Chondrocyte (in vitro differentiated cells): Measurements from ENCODE around the gene ACTR3C. TPM values are rescaled to one million over a fixed set of nuclear protein-coding genes. Genes with fewer than 3 reads are reported as not detected.
"Not testable (repeated sequence)": the region's sequence is repeated elsewhere in the genome, so short reads cannot be mapped to it uniquely, and the experiment has no call there.

Experiments
- DNase-seq: peaks from one replicate; pipeline ENCODE4 v3.0.0; 2021; ENCODE audit warnings: mixed read lengths, low spot score
- H3K27ac Mint-ChIP-seq: one replicate; pipeline ENCODE4 v1.8.0; 2021; ENCODE audit warnings: mild to moderate bottlenecking, moderate library complexity, mixed read lengths; ENCODE audit not compliant: unreplicated experiment
- H3K27me3 Mint-ChIP-seq: 2 replicates; pipeline ENCODE4 v1.8.0; 2021; ENCODE audit warnings: low read depth, mixed read lengths
- H3K36me3 Mint-ChIP-seq: 2 replicates; pipeline ENCODE4 v1.8.0; 2021; ENCODE audit warnings: low read depth, mixed read lengths
- H3K4me1 Mint-ChIP-seq: 2 replicates; pipeline ENCODE4 v1.8.0; 2021; ENCODE audit warnings: low read depth, mild to moderate bottlenecking, mixed read lengths
- H3K4me3 Mint-ChIP-seq: one replicate; pipeline ENCODE4 v1.8.0; 2021; ENCODE audit warnings: mild to moderate bottlenecking, moderate library complexity, mixed read lengths; ENCODE audit not compliant: unreplicated experiment
- H3K9me3 Mint-ChIP-seq: 2 replicates; pipeline ENCODE4 v1.8.0; 2021; ENCODE audit warnings: low read depth, mixed read lengths
- total RNA-seq: library from RNA; stranded (reverse); gene quantifications from 3 replicates; pipeline ENCODE4 v1.2.1, GENCODE V29; 2021

Gene ACTR3C
- total RNA-seq, 1 donor from 2014 or later, result 0.25 TPM

GRCh38 chr7:150222083-150222972 is 101.0 kb downstream of the ACTR3C start:
- not testable (repeated sequence) for H3K4me3 Mint-ChIP-seq, DNase-seq, H3K27ac Mint-ChIP-seq, H3K4me1 Mint-ChIP-seq, H3K36me3 Mint-ChIP-seq, H3K9me3 Mint-ChIP-seq
- peaks cover 16% of the 10 kb centered on the region for H3K27me3 Mint-ChIP-seq

- H3K4me3 Mint-ChIP-seq, H3K27ac Mint-ChIP-seq, H3K9me3 Mint-ChIP-seq, H3K36me3 Mint-ChIP-seq, H3K4me1 Mint-ChIP-seq, DNase-seq: not testable (repeated sequence)
- peaks cover 16% of the 10 kb centered on the region for H3K27me3 Mint-ChIP-seq
Measured at GRCh38 chr7:150220673-150221181, 102.6 kb downstream of the ACTR3C start.

GRCh38 chr7:150219941-150220658 is 103.2 kb downstream of the ACTR3C start:
- not testable (repeated sequence) for H3K4me1 Mint-ChIP-seq, H3K27ac Mint-ChIP-seq

GRCh38 chr7:150206848-150207247 is 116.5 kb downstream of the ACTR3C start:
- H3K4me1 Mint-ChIP-seq, H3K27ac Mint-ChIP-seq, H3K4me3 Mint-ChIP-seq, H3K9me3 Mint-ChIP-seq, H3K36me3 Mint-ChIP-seq, DNase-seq, H3K27me3 Mint-ChIP-seq: not testable (repeated sequence)

More at GRCh38 chr7:150219941-150220658, 103.2 kb downstream of the ACTR3C start:
- H3K4me3 Mint-ChIP-seq, H3K9me3 Mint-ChIP-seq, H3K36me3 Mint-ChIP-seq: not testable (repeated sequence)
- peaks cover 16% of the 10 kb centered on the region for H3K27me3 Mint-ChIP-seq
- peak; percentile 73 for DNase-seq

- not testable (repeated sequence) for DNase-seq, H3K4me3 Mint-ChIP-seq, H3K36me3 Mint-ChIP-seq, H3K4me1 Mint-ChIP-seq, H3K9me3 Mint-ChIP-seq, H3K27ac Mint-ChIP-seq
- peaks cover 11% of the 10 kb centered on the region for H3K27me3 Mint-ChIP-seq
Measured at GRCh38 chr7:150205866-150206265, 117.5 kb downstream of the ACTR3C start.

GRCh38 chr7:150204577-150204976 is 118.8 kb downstream of the ACTR3C start:
- H3K27ac Mint-ChIP-seq, H3K4me3 Mint-ChIP-seq, H3K4me1 Mint-ChIP-seq, DNase-seq, H3K9me3 Mint-ChIP-seq, H3K36me3 Mint-ChIP-seq: not testable (repeated sequence)
- peaks cover 11% of the 10 kb centered on the region for H3K27me3 Mint-ChIP-seq

GRCh38 chr7:150202894-150203293 is 120.5 kb downstream of the ACTR3C start:
- not testable (repeated sequence) for H3K36me3 Mint-ChIP-seq, H3K4me1 Mint-ChIP-seq, H3K9me3 Mint-ChIP-seq, H3K27me3 Mint-ChIP-seq, H3K27ac Mint-ChIP-seq, H3K4me3 Mint-ChIP-seq, DNase-seq

Other genes with a start within 250 kb of the ACTR3C start
- gene LRRC61, start 190 bp downstream of the ACTR3C start, total RNA-seq, result 1.5 to 1.7 TPM in 2 of 3 replicates, not detected in the other
- 1.4 to 1.9 TPM (median 1.8 TPM) in 3 replicates for gene RARRES2, start 18.1 kb upstream of the ACTR3C start, total RNA-seq
- gene REPIN1, start 45.3 kb upstream of the ACTR3C start, total RNA-seq, result 59.5 to 65.8 TPM (median 63.4 TPM) in 3 replicates
- gene ZNF775, start 55.8 kb upstream of the ACTR3C start, total RNA-seq, result 4.3 to 6.5 TPM (median 6.0 TPM) in 3 replicates
- gene GIMAP8, start 127.1 kb upstream of the ACTR3C start, total RNA-seq, result not detected in 3 replicates
- not detected in 3 replicates for gene GIMAP7, start 191.3 kb upstream of the ACTR3C start, total RNA-seq
- gene GIMAP4, start 243.8 kb upstream of the ACTR3C start, total RNA-seq, result not detected in 3 replicates